ENCODE data around the gene SLC1A6.

DNA sequence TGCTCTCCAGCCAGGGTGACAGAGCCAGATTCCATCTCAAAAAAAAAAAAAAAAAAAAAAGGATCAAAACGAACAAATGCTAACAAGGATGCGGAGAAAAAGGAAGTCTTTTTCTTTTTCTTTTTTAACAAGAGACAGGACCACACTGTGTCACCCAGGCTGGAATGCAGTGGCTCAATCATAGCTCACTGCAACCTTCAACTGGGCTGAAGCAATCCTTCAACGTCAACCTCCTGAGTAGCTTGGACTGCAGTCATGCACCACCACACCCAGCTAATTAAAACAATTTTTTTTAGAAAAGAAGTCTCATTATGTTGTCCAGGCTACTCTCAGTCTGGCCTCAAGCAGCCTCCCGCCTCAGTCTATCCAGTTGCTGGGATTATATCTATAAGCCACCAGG lies 73.0 kb downstream of the SLC1A6 start:
- TF ChIP-seq, protein P1, sequence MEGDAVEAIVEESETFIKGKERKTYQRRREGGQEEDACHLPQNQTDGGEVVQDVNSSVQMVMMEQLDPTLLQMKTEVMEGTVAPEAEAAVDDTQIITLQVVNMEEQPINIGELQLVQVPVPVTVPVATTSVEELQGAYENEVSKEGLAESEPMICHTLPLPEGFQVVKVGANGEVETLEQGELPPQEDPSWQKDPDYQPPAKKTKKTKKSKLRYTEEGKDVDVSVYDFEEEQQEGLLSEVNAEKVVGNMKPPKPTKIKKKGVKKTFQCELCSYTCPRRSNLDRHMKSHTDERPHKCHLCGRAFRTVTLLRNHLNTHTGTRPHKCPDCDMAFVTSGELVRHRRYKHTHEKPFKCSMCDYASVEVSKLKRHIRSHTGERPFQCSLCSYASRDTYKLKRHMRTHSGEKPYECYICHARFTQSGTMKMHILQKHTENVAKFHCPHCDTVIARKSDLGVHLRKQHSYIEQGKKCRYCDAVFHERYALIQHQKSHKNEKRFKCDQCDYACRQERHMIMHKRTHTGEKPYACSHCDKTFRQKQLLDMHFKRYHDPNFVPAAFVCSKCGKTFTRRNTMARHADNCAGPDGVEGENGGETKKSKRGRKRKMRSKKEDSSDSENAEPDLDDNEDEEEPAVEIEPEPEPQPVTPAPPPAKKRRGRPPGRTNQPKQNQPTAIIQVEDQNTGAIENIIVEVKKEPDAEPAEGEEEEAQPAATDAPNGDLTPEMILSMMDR (IDR thresholded peaks at IDR 0.05; ENCODE audit: poor library complexity, severe bottlenecking) = no peak
- TF ChIP-seq RAD21 (conservative IDR thresholded peaks at IDR 0.05) = no peak
- no peak for TF ChIP-seq MXI1 (conservative IDR thresholded peaks at IDR 0.05; ENCODE audit: poor library complexity, severe bottlenecking)
- TF ChIP-seq SMC3 (conservative IDR thresholded peaks at IDR 0.05; ENCODE audit: poor library complexity) = no peak
- TF ChIP-seq, protein P2, sequence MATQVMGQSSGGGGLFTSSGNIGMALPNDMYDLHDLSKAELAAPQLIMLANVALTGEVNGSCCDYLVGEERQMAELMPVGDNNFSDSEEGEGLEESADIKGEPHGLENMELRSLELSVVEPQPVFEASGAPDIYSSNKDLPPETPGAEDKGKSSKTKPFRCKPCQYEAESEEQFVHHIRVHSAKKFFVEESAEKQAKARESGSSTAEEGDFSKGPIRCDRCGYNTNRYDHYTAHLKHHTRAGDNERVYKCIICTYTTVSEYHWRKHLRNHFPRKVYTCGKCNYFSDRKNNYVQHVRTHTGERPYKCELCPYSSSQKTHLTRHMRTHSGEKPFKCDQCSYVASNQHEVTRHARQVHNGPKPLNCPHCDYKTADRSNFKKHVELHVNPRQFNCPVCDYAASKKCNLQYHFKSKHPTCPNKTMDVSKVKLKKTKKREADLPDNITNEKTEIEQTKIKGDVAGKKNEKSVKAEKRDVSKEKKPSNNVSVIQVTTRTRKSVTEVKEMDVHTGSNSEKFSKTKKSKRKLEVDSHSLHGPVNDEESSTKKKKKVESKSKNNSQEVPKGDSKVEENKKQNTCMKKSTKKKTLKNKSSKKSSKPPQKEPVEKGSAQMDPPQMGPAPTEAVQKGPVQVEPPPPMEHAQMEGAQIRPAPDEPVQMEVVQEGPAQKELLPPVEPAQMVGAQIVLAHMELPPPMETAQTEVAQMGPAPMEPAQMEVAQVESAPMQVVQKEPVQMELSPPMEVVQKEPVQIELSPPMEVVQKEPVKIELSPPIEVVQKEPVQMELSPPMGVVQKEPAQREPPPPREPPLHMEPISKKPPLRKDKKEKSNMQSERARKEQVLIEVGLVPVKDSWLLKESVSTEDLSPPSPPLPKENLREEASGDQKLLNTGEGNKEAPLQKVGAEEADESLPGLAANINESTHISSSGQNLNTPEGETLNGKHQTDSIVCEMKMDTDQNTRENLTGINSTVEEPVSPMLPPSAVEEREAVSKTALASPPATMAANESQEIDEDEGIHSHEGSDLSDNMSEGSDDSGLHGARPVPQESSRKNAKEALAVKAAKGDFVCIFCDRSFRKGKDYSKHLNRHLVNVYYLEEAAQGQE (IDR thresholded peaks at IDR 0.05; ENCODE audit: borderline replicate concordance) = no peak
- TF ChIP-seq EZH2 (IDR thresholded peaks at IDR 0.05; ENCODE audit: borderline replicate concordance, insufficient read depth, low read length, poor library complexity, severe bottlenecking) = no peak
- TF ChIP-seq TAF1 (IDR thresholded peaks at IDR 0.05; ENCODE audit: low read depth) = no peak

All from neural cell (in vitro differentiated cells).